Esophagus muscularis mucosa (tissue), 4 donors: ENCODE results near the gene LHFPL2. TPM values are rescaled to one million over a fixed set of nuclear protein-coding genes. Genes with fewer than 3 reads are reported as not detected.

Experiments used
- DNase-seq: peaks from one replicate; pipeline ENCODE4 v3.0.0-alpha.2; 2017; ENCODE audit errors: extremely low spot score
- H3K27ac ChIP-seq, 4 donors: fragments of 200-600 bp; sonication (generic); replicated peaks in 1 of 4; 1 replicate in 3 of 4; 2 replicates in 1 of 4; pipeline ENCODE4 v1.5.1; 2016 to 2019; ENCODE audit warnings: mild to moderate bottlenecking in 1 of 4
- H3K27me3 ChIP-seq, 4 donors: fragments of 200-600 bp; sonication (generic); one replicate each; pipeline versions ENCODE4 v1.5.1 to v1.6.0; 2016 to 2019
- H3K36me3 ChIP-seq, 4 donors: fragments of 200-600 bp; sonication (generic); one replicate each; pipeline ENCODE4 v1.5.1; 2016 to 2019
- H3K4me1 ChIP-seq, 4 donors: fragments of 200-600 bp; sonication (generic); one replicate each; pipeline ENCODE4 v1.5.1; 2016 to 2019
- H3K4me3 ChIP-seq, 4 donors: fragments of 200-600 bp; sonication (generic); 1 replicate in 2 of 4; 2 replicates in 2 of 4; pipeline ENCODE4 v1.5.1; 2016 to 2019; ENCODE audit warnings: mild to moderate bottlenecking in 4 of 4, moderate library complexity in 1 of 4
- H3K9me3 ChIP-seq, 4 donors: fragments of 200-600 bp; sonication (generic); 1 replicate in 3 of 4; 2 replicates in 1 of 4; pipeline ENCODE4 v1.5.1; 2016 to 2019
- EP300 ChIP-seq: sonication (generic); formaldehyde crosslinking; IDR thresholded peaks from one replicate; pipeline ENCODE4 v1.6.1; 2017; ENCODE audit warnings: antibody characterized with exemption
- POLR2A ChIP-seq: fragments of 450-650 bp; IDR thresholded peaks from one replicate; pipeline ENCODE4 v1.6.1; 2017; ENCODE audit warnings: antibody characterized with exemption, moderate library complexity, mild to moderate bottlenecking, low read depth
- POLR2AphosphoS5 ChIP-seq, 2 donors: sonication (generic); formaldehyde crosslinking; IDR thresholded peaks; one replicate each; pipeline ENCODE4 v1.6.1; 2017; ENCODE audit warnings: antibody characterized with exemption in 2 of 2
- WGBS: methylation state at CpG from one replicate; pipeline ENCODE4 v1.1.5; 2018; 5-methylcytosine and 5-hydroxymethylcytosine counted together
- intact Hi-C: fragments of 100-400 bp; cut with DNase I; formaldehyde crosslinking; loops from one replicate; pipeline ENCODE4 v1.15.1; 2023
- total RNA-seq, 4 donors: library from RNA; depleted of rRNA; stranded (reverse); fragments of >200 nt; gene quantifications; one replicate each; pipeline versions ENCODE4 v1.1.0 to v1.2.1, GENCODE V29; 2016
- TF ChIP-seq, protein P1 (sequence below), 3 experiments: fragments of 200-600 bp in 2 of 3; fragments of 450-650 bp in 1 of 3; sonication (generic) in 2 of 3; IDR thresholded peaks; one replicate each; pipeline ENCODE4 v1.5.1; 2017 to 2019; ENCODE audit warnings: antibody characterized with exemption in 3 of 3, mild to moderate bottlenecking in 2 of 3, moderate library complexity in 1 of 3

LHFPL2 gene
- total RNA-seq, 4 donors from 2014 or later, result 24.1 to 40.9 (median 28.1) TPM

DNA sequence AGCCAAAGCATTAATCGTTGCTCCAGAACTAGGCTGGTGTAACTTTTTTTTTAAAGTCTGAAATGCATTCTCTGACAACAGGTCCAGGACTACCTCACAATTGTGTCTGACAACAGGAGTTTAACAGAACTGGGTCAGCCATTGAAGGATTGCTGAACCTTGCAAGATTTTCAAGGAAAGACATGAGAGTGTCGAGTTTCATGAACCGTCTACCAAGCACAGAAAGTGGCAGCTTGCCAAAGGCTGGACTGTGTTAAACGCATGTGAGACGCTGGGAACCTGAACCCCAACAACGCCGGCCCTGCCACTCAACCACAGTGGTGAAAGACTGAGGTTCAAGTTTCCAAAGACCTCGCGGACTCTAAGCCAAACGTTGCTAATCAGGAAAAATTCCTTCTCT lies 79.1 kb downstream of the LHFPL2 start:
- peaks cover 26 to 60% (median 46%) of the 10 kb centered on the region in 4 donors for H3K4me1 ChIP-seq

DNA sequence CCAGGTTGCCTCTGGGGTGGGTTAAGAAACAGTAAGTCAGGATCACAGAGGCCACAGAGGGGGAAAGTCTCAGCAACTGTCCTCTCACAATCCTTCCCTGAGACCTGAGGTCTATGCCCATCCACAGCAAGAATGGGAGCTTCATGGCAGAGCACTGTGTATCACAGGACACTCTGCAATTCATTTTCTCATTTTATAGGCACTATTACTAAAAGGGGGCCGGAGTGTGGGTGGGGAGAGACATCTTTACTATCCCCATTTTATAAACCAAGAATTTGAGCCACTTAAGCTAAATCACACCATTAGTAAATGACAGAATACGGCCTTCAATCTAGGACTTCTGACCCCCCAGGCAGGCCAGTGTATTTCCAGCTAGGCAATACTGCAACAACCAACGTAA lies 79.9 kb downstream of the LHFPL2 start:
- Histone ChIP-seq H3K27ac (peak overlapping the region in 3 of 4 donors; percentile 11 to 41 (median 17)), H3K4me3 (no peak overlapping the region), H3K36me3 (peaks cover 0 to 10% (median 0%) of the 10 kb centered on the region in 4 donors), H3K27me3 (no peaks in the 10 kb centered on the region), H3K9me3 (no peaks in the 10 kb centered on the region), H3K4me1 (peaks cover 19 to 52% (median 38%) of the 10 kb centered on the region in 4 donors)
- intact Hi-C loops, result no loop called here
- WGBS, result 88% methylated on average over 3 of the region's 3 CpGs
- peak; percentile 89 for DNase-seq
- TF ChIP-seq, protein P1, sequence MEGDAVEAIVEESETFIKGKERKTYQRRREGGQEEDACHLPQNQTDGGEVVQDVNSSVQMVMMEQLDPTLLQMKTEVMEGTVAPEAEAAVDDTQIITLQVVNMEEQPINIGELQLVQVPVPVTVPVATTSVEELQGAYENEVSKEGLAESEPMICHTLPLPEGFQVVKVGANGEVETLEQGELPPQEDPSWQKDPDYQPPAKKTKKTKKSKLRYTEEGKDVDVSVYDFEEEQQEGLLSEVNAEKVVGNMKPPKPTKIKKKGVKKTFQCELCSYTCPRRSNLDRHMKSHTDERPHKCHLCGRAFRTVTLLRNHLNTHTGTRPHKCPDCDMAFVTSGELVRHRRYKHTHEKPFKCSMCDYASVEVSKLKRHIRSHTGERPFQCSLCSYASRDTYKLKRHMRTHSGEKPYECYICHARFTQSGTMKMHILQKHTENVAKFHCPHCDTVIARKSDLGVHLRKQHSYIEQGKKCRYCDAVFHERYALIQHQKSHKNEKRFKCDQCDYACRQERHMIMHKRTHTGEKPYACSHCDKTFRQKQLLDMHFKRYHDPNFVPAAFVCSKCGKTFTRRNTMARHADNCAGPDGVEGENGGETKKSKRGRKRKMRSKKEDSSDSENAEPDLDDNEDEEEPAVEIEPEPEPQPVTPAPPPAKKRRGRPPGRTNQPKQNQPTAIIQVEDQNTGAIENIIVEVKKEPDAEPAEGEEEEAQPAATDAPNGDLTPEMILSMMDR (IDR thresholded peaks at IDR 0.05), result no peak
- TF ChIP-seq EP300, result no peak
- TF ChIP-seq POLR2A, result no peak
- no peak for TF ChIP-seq POLR2AphosphoS5 (IDR thresholded peaks at IDR 0.05)

More for the DNA sequence above, 79.1 kb downstream of the LHFPL2 start:
- DNase-seq, result peak; percentile 90
- TF ChIP-seq POLR2A (no peak), POLR2AphosphoS5 (IDR thresholded peaks at IDR 0.05) (no peak), EP300 (no peak)
- TF ChIP-seq, protein P1 (IDR thresholded peaks at IDR 0.05), result no peak
- Histone ChIP-seq H3K27me3 (no peaks in the 10 kb centered on the region), H3K36me3 (peaks cover 0 to 2% (median 0%) of the 10 kb centered on the region in 4 donors), H3K9me3 (no peaks in the 10 kb centered on the region), H3K4me3 (no peak overlapping the region), H3K27ac (peak overlapping the region in 2 of 4 donors; percentile 7 to 41)
- intact Hi-C loops, result no loop called here
- 36% methylated on average over 10 of the region's 10 CpGs for WGBS

DNA sequence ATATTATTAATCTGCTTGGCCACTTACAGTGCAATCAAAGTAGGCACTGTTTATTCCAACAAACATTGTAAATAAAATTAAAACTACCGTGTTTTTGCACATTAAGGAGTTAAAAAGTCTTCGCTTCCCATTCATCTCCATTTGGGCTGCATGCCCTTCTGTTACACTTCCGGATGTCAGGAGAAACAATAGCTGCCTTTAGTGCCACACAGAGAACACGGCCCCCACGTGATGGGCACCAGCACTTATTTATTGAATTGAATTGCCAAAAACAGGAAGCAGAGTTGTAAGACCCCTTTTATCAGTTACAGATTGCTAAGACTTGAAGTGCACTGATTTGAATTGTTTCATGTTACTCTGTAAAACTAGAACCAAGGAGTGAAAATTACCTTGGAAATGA lies 80.4 kb downstream of the LHFPL2 start:
- H3K4me3 ChIP-seq, result no peak overlapping the region
- WGBS, result 52% methylated on average over 5 of the region's 5 CpGs
- no peaks in the 10 kb centered on the region for H3K27me3 ChIP-seq
- peaks cover 0 to 10% (median 0%) of the 10 kb centered on the region in 4 donors for H3K36me3 ChIP-seq
- TF ChIP-seq POLR2AphosphoS5 (IDR thresholded peaks at IDR 0.05), result no peak
- TF ChIP-seq EP300, result no peak
- TF ChIP-seq, protein P1 (IDR thresholded peaks at IDR 0.05), result no peak
- TF ChIP-seq POLR2A, result no peak
- H3K4me1 ChIP-seq, result peaks cover 15 to 48% (median 36%) of the 10 kb centered on the region in 4 donors
- intact Hi-C loops, result no loop called here
- peak overlapping the region in 3 of 4 donors; percentile 11 to 41 (median 17) for H3K27ac ChIP-seq
- peak; percentile 47 for DNase-seq
- H3K9me3 ChIP-seq, result no peaks in the 10 kb centered on the region

DNA sequence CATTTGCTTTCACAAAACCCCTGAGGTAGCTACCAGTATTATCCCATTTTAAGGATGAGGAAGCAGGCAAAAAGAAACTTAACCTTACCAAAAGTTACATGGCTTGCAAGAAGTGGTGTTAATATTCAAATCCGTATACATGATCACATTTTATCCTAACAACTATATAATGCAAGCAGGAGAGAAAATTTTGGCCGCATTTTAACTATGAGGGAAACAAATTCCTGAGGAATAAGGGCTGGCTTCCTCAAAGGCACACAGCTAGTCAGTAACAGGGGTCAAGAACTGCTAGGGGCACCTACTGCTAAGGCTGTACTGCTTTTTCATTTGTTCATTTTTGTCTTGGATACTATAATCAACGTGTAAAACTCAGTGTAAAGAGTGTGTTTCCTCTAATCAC lies 81.0 kb downstream of the LHFPL2 start:
- no peaks in the 10 kb centered on the region for H3K27me3 ChIP-seq
- no peak overlapping the region for H3K4me3 ChIP-seq
- no peak for TF ChIP-seq POLR2AphosphoS5 (IDR thresholded peaks at IDR 0.05)
- TF ChIP-seq, protein P1 (IDR thresholded peaks at IDR 0.05), result no peak
- no peak for TF ChIP-seq EP300
- no peak for TF ChIP-seq POLR2A
- peak overlapping the region in 2 of 4 donors; percentile 3 to 5 for H3K27ac ChIP-seq
- DNase-seq, result no peak
- peaks cover 9 to 42% (median 31%) of the 10 kb centered on the region in 4 donors for H3K4me1 ChIP-seq
- H3K9me3 ChIP-seq, result no peaks in the 10 kb centered on the region
- WGBS, result 70% methylated on average over 3 of the region's 3 CpGs
- intact Hi-C loops, result no loop called here
- peaks cover 0 to 10% (median 0%) of the 10 kb centered on the region in 4 donors for H3K36me3 ChIP-seq
